Fibroblast of villous mesenchyme (primary cell): ENCODE measurements around the gene MYO3A. TPM values are rescaled to one million over a fixed set of nuclear protein-coding genes. Genes with fewer than 3 reads are reported as not detected.

Experiments
- DNase-seq: peaks from one replicate; pipeline ENCODE4 v3.0.0-alpha.2; 2010; ENCODE audit warnings: low read depth
- H3K4me3 ChIP-seq: 2 replicates; pipeline ENCODE4 v1.5.1; 2011; ENCODE audit warnings: low read depth, mild to moderate bottlenecking, low read length
- CTCF ChIP-seq: IDR thresholded peaks from 2 replicates; pipeline ENCODE4 v1.5.1; 2012; ENCODE audit warnings: low read depth, mild to moderate bottlenecking, low read length; ENCODE audit not compliant: insufficient read depth
- total RNA-seq: library from RNA; depleted of rRNA; stranded (reverse); fragments of >200 nt; gene quantifications from 2 replicates; pipeline ENCODE4 v1.2.3, GENCODE V29; 2012

The MYO3A gene, protein sequence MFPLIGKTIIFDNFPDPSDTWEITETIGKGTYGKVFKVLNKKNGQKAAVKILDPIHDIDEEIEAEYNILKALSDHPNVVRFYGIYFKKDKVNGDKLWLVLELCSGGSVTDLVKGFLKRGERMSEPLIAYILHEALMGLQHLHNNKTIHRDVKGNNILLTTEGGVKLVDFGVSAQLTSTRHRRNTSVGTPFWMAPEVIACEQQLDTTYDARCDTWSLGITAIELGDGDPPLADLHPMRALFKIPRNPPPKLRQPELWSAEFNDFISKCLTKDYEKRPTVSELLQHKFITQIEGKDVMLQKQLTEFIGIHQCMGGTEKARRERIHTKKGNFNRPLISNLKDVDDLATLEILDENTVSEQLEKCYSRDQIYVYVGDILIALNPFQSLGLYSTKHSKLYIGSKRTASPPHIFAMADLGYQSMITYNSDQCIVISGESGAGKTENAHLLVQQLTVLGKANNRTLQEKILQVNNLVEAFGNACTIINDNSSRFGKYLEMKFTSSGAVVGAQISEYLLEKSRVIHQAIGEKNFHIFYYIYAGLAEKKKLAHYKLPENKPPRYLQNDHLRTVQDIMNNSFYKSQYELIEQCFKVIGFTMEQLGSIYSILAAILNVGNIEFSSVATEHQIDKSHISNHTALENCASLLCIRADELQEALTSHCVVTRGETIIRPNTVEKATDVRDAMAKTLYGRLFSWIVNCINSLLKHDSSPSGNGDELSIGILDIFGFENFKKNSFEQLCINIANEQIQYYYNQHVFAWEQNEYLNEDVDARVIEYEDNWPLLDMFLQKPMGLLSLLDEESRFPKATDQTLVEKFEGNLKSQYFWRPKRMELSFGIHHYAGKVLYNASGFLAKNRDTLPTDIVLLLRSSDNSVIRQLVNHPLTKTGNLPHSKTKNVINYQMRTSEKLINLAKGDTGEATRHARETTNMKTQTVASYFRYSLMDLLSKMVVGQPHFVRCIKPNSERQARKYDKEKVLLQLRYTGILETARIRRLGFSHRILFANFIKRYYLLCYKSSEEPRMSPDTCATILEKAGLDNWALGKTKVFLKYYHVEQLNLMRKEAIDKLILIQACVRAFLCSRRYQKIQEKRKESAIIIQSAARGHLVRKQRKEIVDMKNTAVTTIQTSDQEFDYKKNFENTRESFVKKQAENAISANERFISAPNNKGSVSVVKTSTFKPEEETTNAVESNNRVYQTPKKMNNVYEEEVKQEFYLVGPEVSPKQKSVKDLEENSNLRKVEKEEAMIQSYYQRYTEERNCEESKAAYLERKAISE (N-terminal part only)
- total RNA-seq, result not detected in 2 replicates

DNA sequence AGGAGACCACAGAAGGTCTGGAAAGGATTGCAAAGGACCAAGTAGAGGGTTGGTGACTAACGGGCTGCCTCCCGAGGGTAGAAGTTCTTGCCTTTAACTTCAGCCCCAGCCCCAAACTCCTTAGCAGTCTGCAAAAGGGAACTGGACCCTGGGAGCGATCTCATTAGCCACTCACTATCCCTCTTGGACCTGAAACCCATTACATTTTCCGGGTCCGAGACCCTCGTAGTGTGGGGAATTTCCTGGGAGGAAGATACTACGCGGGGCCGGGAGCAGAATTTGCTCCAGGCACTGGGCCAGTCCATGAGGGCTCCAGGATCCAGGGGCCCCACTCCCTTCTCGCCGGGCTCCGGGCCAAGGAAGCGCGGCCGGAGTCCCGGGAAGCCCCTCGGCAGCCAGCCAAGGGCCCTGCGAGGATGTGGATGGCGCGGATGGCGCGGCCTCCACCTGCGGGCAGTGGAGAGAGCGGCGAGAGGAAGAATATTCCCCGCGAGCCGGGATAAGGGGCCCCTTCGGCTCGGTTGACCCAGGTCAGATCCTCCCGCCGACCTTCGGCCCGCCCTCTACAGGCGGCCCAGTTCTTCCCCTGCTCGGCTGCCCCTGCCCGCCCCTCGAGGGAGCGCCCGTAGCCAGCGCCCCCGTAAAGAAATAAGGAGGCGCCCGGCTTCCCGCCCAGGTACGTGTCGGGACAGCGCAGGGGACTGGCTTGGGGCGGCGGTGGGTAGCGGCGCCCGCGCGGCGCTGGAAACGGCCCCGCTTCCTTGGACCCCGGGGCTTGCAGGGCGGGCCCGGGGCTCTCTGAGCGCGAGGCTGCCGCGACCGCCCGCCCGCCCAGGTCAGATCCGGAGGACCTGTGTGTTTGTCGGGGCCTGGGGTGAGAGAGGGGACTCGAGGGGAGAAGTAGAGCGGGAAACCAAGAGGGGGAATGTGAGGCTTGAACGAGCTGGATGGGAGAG, at the start of gene MYO3A:
Gene MYO3A, plus strand, starts transcription at position 577 of the 956 bp plus-strand sequence. CDS start 17,882 bp downstream, outside the sequence.
- no peak within 1 kb of the TSS for H3K4me3 ChIP-seq
- no peak for TF ChIP-seq CTCF

GRCh38 chr10:25888627-25889026, 45.4 kb upstream of the MYO3A start:
- no peak for TF ChIP-seq CTCF
- DNase-seq, result no peak
- H3K4me3 ChIP-seq, result no peak overlapping the region

More for the DNA sequence above, at the start of gene MYO3A:
- DNase-seq, result no peak

GRCh38 chr10:25890995-25891394, 43.0 kb upstream of the MYO3A start:
- DNase-seq, result no peak
- no peak overlapping the region for H3K4me3 ChIP-seq
- no peak for TF ChIP-seq CTCF

DNA sequence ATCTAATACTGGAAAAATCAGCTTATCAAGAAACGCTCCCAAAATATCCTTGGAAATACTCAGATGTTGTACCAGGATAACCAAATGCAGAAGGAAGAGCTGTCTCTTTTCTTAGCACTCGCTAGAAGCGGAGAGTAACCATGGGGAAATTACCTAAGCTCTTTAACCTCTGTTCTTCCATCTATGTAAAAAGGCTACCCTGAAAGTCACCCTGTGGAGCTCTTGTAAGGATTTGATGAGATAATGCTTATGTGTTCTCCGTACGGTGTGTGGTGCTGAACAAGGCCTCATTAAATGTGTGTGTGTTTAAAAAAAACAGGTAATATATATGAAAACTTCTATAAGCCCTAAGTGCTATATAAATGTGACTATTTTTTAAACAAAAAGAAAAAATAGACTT, 38.2 kb upstream of the MYO3A start:
- DNase-seq, result no peak
- TF ChIP-seq CTCF, result no peak
- no peak overlapping the region for H3K4me3 ChIP-seq

- TF ChIP-seq CTCF, result no peak
- no peak overlapping the region for H3K4me3 ChIP-seq
- no peak for DNase-seq
Observed at GRCh38 chr10:25896421-25896820, 37.6 kb upstream of the MYO3A start.
